Measurements from ENCODE around the gene KIF16B. TPM values are rescaled to one million over a fixed set of nuclear protein-coding genes. Genes with fewer than 3 reads are reported as not detected.

The KIF16B gene
- total and polyA plus RNA-seq, 2 donors (not counting 3 experiments of a cell fraction or from before 2014, with no cell fraction given), result 2.9 to 8.8 TPM

GRCh38 chr20:16541878-16542277 lies 31.4 kb downstream of the KIF16B start:
- Histone ChIP-seq H3K9ac (replicated peaks; ENCODE audit: extremely low read depth, insufficient read depth, low read length) (no peak overlapping the region), H3K9me3 (replicated peaks; ENCODE audit: control insufficient read depth, insufficient read depth, low read length) (no peaks in the 10 kb centered on the region), H4K20me1 (replicated peaks; ENCODE audit: control insufficient read depth, extremely low read depth, insufficient read depth, low read length) (peaks cover 2% of the 10 kb centered on the region), H3K4me2 (ENCODE audit: insufficient read depth, low read length) (no peak overlapping the region), H3K27me3 (ENCODE audit: control insufficient read depth in 2 of 2, insufficient read depth in 2 of 2, low read length in 2 of 2) (no peaks in the 10 kb centered on the region), H3K36me3 (ENCODE audit: control insufficient read depth in 2 of 2, extremely low read depth in 1 of 2, insufficient read depth in 2 of 2, low read length in 2 of 2) (no peaks in the 10 kb centered on the region), H3K27ac (ENCODE audit: insufficient read depth, low read depth, low read length) (no peak overlapping the region), H3K4me1 (ENCODE audit: control insufficient read depth, extremely low read depth, insufficient read depth, low read length) (no peaks in the 10 kb centered on the region), H3K4me3 (replicated peaks in 1 of 3; ENCODE audit: insufficient read depth in 1 of 3, low read depth in 1 of 3, low read length in 3 of 3) (no peak overlapping the region), H3K9me1 (replicated peaks; ENCODE audit: control insufficient read depth, extremely low read depth, insufficient read depth, low read length) (no peaks in the 10 kb centered on the region), H2AFZ (ENCODE audit: low read depth, low read length) (no peak overlapping the region), H3K79me2 (ENCODE audit: control insufficient read depth, insufficient read depth, low read length) (no peaks in the 10 kb centered on the region)
- CTCF ChIA-PET, result no interaction called here
- DNase-seq (ENCODE audit: low read depth, low spot score) (no peak), FAIRE-seq (no peak)
- dilution Hi-C loops (cut with MboI; ENCODE audit: extremely low pct_ligation_motif_present, low sequenced_read_pairs), result no loop called here
- intact Hi-C loops (cut with micrococcal nuclease), result no loop called here
- no TSS peak for BruUV-seq (replicated peaks)
- POLR2A ChIA-PET, result no interaction called here
- TF ChIP-seq JUN (IDR thresholded peaks at IDR 0.05; ENCODE audit: borderline replicate concordance, insufficient read depth, insufficient read length, low read depth) (no peak), POLR2A (IDR thresholded peaks at IDR 0.05; ENCODE audit: low read depth, low read length) (no peak), GATA2 (IDR thresholded peaks at IDR 0.05; ENCODE audit: insufficient read depth, insufficient read length, low read depth, low read length) (no peak), MAX (IDR thresholded peaks at IDR 0.05; ENCODE audit: insufficient read depth, insufficient read length) (no peak), EZH2 (IDR thresholded peaks at IDR 0.05; ENCODE audit: borderline replicate concordance, low read depth, low read length, severe bottlenecking) (no peak), MYC (IDR thresholded peaks at IDR 0.05; ENCODE audit: low read depth, low read length) (no peak), POLR2AphosphoS5 (IDR thresholded peaks at IDR 0.05; ENCODE audit: insufficient read depth, low read depth, low read length) (no peak), FOS (IDR thresholded peaks at IDR 0.05; ENCODE audit: borderline replicate concordance, insufficient read depth, low read length) (no peak)
- TF ChIP-seq, protein P1, sequence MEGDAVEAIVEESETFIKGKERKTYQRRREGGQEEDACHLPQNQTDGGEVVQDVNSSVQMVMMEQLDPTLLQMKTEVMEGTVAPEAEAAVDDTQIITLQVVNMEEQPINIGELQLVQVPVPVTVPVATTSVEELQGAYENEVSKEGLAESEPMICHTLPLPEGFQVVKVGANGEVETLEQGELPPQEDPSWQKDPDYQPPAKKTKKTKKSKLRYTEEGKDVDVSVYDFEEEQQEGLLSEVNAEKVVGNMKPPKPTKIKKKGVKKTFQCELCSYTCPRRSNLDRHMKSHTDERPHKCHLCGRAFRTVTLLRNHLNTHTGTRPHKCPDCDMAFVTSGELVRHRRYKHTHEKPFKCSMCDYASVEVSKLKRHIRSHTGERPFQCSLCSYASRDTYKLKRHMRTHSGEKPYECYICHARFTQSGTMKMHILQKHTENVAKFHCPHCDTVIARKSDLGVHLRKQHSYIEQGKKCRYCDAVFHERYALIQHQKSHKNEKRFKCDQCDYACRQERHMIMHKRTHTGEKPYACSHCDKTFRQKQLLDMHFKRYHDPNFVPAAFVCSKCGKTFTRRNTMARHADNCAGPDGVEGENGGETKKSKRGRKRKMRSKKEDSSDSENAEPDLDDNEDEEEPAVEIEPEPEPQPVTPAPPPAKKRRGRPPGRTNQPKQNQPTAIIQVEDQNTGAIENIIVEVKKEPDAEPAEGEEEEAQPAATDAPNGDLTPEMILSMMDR (IDR thresholded peaks at IDR 0.05; ENCODE audit: extremely low read depth in 1 of 2, insufficient read depth in 1 of 2, low read depth in 1 of 2, low read length in 2 of 2), result no peak
